Naive B cell (primary cell): Measurements from ENCODE around the gene ASB2. TPM values are rescaled to one million over a fixed set of nuclear protein-coding genes. Genes with fewer than 3 reads are reported as not detected.

Experiments used
- ATAC-seq, 2 donors: fragments of 150-1000 bp; cut with Tn5 transposase; 2 replicates each; pipeline ENCODE4 v1.10.0; 2021; ENCODE audit warnings: low read depth in 2 of 2, mild to moderate bottlenecking in 2 of 2, moderate library complexity in 2 of 2
- DNase-seq: peaks from one replicate; pipeline ENCODE4 v3.0.0; 2022
- H3K27ac Mint-ChIP-seq, 6 donors: one replicate each; pipeline ENCODE4 v1.8.0; 2020 to 2022; ENCODE audit warnings: mild to moderate bottlenecking in 6 of 6, mixed read lengths in 6 of 6, moderate library complexity in 5 of 6, inconsistent platforms in 2 of 6
- H3K27me3 Mint-ChIP-seq, 3 donors: one replicate each; pipeline ENCODE4 v1.8.0; 2021 to 2022; ENCODE audit warnings: mixed read lengths in 3 of 3, mild to moderate bottlenecking in 1 of 3
- H3K36me3 Mint-ChIP-seq, 2 donors: one replicate each; pipeline ENCODE4 v1.8.0; 2020 to 2022; ENCODE audit warnings: mixed read lengths in 2 of 2, inconsistent platforms in 1 of 2, mild to moderate bottlenecking in 1 of 2
- H3K4me1 Mint-ChIP-seq, 3 donors: one replicate each; pipeline ENCODE4 v1.8.0; 2020 to 2022; ENCODE audit warnings: mixed read lengths in 3 of 3, inconsistent platforms in 1 of 3, mild to moderate bottlenecking in 1 of 3, moderate library complexity in 1 of 3
- H3K4me3 Mint-ChIP-seq, 8 donors: one replicate each; pipeline ENCODE4 v1.8.0; 2020 to 2022; ENCODE audit warnings: mild to moderate bottlenecking in 8 of 8, mixed read lengths in 8 of 8, moderate library complexity in 8 of 8, inconsistent platforms in 2 of 8
- H3K9me3 Mint-ChIP-seq, 7 donors: one replicate each; pipeline ENCODE4 v1.8.0; 2020 to 2022; ENCODE audit warnings: mixed read lengths in 7 of 7, mild to moderate bottlenecking in 5 of 7, inconsistent platforms in 2 of 7, moderate library complexity in 1 of 7
- polyA plus RNA-seq, 6 donors: library from polyadenylated mRNA; unstranded; fragments of 300-500 nt; fragmentation: Illumina TruSeq; gene quantifications; one replicate each; pipeline ENCODE4 v1.2.3, GENCODE V29; 2021; ENCODE audit warnings: low read depth in 6 of 6

ASB2 gene
- polyA plus RNA-seq, 6 donors from 2014 or later = 0.18 to 0.62 (median 0.29) TPM; not detected in 3

DNA sequence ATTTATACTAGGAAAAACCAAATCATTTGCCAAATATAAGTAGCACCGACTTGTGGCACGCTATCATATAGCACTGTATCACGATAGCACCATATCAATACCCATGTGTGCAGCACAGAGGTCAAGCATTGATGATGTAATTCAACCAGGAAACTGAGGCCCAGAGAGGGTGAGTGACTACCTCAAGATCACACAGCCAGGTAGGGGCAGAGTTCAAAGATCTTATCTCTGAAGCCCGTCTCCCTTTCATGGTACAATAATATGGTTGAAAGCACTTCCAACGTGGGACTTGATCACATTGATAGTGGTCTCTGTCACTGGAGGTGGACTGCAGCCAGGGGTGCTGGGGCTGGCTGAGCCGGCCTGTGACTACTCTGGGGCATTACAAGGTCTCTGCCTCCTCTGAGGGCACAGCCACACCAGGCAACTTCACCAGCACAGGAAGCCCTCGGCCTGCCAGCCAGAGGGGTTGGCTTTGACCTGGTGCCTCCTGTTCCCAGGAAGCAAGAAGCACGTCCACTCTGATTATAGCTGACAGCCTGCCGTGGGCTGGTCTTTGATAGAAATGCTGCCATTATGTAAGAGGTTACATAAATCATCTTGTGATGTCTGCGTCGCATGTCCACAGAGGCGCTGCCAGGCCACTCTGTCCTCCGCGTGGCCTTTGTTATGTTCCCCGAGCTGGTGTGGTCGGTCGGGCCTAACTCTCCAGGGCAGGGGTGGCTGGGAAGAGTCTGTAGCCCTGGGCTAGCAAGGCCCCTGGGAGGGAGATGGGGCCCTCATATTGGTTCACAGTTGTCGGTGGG, 55.2 kb downstream of the ASB2 start:
- no peaks in the 10 kb centered on the region for H3K4me1 Mint-ChIP-seq
- H3K4me3 Mint-ChIP-seq = no peak overlapping the region
- no peaks in the 10 kb centered on the region for H3K36me3 Mint-ChIP-seq
- peaks cover 3 to 23% (median 9%) of the 10 kb centered on the region in 3 donors for H3K27me3 Mint-ChIP-seq
- H3K27ac Mint-ChIP-seq = no peak overlapping the region
- H3K9me3 Mint-ChIP-seq = peaks cover 0 to 15% (median 4%) of the 10 kb centered on the region in 7 donors
- no peak for DNase-seq
- no peak for ATAC-seq

DNA sequence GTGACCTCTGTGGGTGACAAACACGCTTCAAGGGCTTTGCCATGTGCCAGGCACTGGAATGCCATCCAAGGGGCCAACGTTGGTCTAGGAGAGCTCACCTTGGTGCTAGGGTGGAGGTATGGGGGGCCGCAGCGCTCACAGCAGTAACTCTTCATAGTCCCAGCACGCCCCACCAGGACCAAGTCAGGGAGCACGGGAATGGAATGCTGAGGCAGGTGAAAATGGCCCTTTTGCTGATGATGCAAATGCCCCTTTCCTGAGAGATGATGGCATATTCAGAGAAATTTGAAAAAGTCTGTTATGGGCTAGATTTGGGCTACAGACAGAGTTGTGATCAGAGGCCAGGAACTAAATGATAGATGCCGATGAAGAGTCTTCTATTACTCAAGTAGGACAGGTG, 59.2 kb downstream of the ASB2 start:
- Mint-ChIP-seq H3K36me3 (peaks cover 0 to 5% of the 10 kb centered on the region in 2 donors), H3K4me1 (no peaks in the 10 kb centered on the region), H3K27ac (no peak overlapping the region), H3K9me3 (peaks cover 3 to 21% (median 5%) of the 10 kb centered on the region in 7 donors), H3K4me3 (no peak overlapping the region), H3K27me3 (peaks cover 10 to 24% (median 17%) of the 10 kb centered on the region in 3 donors)
- ATAC-seq = no peak
- no peak for DNase-seq

DNA sequence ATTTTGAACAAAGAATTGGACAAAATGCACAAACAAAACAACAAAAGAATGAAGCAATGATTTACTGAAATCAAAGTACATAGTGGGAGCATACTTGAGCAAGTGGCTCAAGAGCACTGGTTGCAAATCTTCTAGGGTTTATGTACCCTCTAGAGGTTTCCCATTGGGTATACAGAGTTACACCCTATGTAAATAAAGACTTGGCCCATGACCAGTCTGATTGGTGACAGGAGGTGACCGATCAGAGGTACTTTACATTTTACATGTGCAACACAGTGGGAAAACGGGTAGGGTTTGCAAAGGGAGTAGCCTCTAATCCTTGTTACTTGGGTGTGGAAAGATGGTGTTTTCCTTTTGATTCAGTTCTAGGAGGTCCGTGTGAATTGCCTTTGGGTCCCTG, 59.9 kb downstream of the ASB2 start:
- no peak for ATAC-seq

DNA sequence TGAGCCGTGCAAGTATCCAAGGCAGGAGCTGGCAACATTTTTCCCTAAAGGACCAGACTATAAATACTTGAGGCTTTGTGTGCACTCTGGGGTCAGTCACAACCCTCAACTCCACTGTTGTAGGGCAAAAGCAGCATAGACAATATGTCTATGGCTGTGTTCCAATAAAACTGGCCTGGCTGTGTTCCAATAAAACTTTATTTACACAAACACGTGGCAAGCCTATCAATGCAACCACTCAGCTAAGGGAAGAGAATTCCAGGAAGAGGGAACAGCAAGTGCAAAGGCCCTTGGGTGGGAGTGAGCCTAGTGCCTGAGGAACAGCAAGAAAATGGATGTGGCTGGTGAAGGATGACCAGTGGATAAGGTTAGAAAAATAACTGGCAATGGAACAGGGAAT, 60.6 kb downstream of the ASB2 start:
- H3K36me3 Mint-ChIP-seq = peaks cover 0 to 5% of the 10 kb centered on the region in 2 donors
- no peak overlapping the region for H3K27ac Mint-ChIP-seq
- H3K4me3 Mint-ChIP-seq = no peak overlapping the region
- ATAC-seq (no peak), DNase-seq (no peak)
- no peaks in the 10 kb centered on the region for H3K4me1 Mint-ChIP-seq
- peaks cover 11 to 28% (median 18%) of the 10 kb centered on the region in 3 donors for H3K27me3 Mint-ChIP-seq
- H3K9me3 Mint-ChIP-seq = peaks cover 3 to 21% (median 5%) of the 10 kb centered on the region in 7 donors

More for the DNA sequence above, 59.9 kb downstream of the ASB2 start:
- no peak overlapping the region for H3K4me3 Mint-ChIP-seq
- H3K4me1 Mint-ChIP-seq = no peaks in the 10 kb centered on the region
- H3K9me3 Mint-ChIP-seq = peaks cover 3 to 21% (median 5%) of the 10 kb centered on the region in 7 donors
- H3K27me3 Mint-ChIP-seq = peaks cover 10 to 24% (median 17%) of the 10 kb centered on the region in 3 donors
- no peak for DNase-seq
- peaks cover 0 to 5% of the 10 kb centered on the region in 2 donors for H3K36me3 Mint-ChIP-seq
- H3K27ac Mint-ChIP-seq = no peak overlapping the region

DNA sequence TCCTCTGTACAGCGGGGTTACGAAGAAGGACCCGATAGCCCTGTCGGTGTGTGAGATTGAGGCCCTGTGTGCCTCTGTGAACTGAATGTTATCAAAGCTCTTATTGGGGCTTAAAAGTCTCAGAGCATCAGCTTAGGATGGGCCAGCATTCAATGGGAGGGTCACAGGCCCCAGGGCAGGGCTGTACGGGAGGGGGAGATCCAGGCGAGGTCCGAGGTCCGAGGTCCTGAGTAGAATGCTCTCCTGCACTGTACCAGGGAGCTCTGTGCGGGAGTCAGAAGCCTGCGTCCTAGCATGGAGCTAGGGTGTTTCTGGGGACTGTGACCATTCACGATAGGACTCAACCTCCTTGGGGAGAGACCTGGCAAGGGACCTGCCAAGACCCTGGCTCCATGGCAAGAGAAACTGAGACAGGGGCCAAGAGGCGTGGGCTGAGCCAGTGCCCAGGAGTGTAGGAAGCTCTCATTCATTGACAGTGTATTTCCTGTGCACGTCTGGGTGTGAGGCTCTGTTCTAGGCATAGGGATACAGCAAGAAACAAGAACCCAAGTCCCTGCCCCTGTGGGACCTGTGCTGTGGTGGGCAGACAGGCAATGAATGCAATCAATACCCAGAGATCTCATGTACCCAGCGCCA, 61.2 kb downstream of the ASB2 start:
- ATAC-seq (no peak), DNase-seq (no peak)
- Mint-ChIP-seq H3K36me3 (peaks cover 0 to 5% of the 10 kb centered on the region in 2 donors), H3K27ac (no peak overlapping the region), H3K4me3 (no peak overlapping the region), H3K4me1 (no peaks in the 10 kb centered on the region), H3K27me3 (peaks cover 14 to 34% (median 25%) of the 10 kb centered on the region in 3 donors), H3K9me3 (peaks cover 3 to 21% (median 5%) of the 10 kb centered on the region in 7 donors)

DNA sequence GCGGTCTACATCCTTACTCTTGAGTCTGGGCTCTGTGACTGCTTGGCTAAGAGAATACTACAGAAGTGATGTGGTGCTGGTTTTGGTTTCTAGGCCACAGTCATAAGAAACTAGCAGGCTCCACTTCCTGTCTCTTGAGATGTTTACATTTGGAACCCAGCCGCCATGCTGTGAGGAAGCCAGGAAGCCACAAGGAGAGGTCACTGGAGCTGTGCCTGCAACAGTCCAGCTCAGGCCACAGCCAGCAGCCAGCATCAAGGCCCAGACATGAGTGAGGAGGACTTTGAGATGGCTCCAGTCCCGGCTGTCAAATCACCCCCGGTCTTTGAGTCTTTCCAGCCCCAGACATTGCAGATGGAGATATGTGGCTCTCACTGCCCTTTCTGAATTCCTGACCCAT, 62.1 kb downstream of the ASB2 start:
- H3K9me3 Mint-ChIP-seq = peaks cover 0 to 14% (median 2%) of the 10 kb centered on the region in 7 donors

DNA sequence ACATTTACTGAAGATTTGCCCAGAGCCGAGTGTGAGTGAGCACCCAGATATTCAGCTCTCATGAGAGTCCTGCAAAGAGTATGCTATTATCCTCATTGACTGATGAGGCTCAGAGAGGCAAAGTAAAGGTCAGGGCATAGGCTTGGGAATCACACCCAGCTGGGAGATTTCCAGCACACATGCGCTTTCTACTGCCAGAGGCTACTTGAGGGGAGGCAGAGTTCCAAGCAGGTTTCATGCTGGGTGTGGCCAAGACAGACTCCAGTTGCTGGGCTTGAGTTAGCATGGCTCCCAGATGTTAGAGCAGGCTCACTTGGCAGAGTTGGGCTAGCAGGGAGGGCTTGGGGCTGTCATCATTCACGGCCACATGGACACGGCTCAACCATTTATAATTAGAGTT, 63.6 kb downstream of the ASB2 start:
- Mint-ChIP-seq H3K27me3 (peaks cover 26 to 54% (median 37%) of the 10 kb centered on the region in 3 donors), H3K9me3 (peaks cover 0 to 6% (median 0%) of the 10 kb centered on the region in 7 donors), H3K36me3 (peaks cover 0 to 5% of the 10 kb centered on the region in 2 donors), H3K27ac (no peak overlapping the region), H3K4me3 (no peak overlapping the region), H3K4me1 (no peaks in the 10 kb centered on the region)
- ATAC-seq (no peak), DNase-seq (no peak)

More for the DNA sequence above, 62.1 kb downstream of the ASB2 start:
- Mint-ChIP-seq H3K27ac (no peak overlapping the region), H3K4me3 (no peak overlapping the region), H3K36me3 (peaks cover 0 to 5% of the 10 kb centered on the region in 2 donors), H3K4me1 (no peaks in the 10 kb centered on the region), H3K27me3 (peaks cover 23 to 39% (median 28%) of the 10 kb centered on the region in 3 donors)
- no peak for ATAC-seq
- no peak for DNase-seq

DNA sequence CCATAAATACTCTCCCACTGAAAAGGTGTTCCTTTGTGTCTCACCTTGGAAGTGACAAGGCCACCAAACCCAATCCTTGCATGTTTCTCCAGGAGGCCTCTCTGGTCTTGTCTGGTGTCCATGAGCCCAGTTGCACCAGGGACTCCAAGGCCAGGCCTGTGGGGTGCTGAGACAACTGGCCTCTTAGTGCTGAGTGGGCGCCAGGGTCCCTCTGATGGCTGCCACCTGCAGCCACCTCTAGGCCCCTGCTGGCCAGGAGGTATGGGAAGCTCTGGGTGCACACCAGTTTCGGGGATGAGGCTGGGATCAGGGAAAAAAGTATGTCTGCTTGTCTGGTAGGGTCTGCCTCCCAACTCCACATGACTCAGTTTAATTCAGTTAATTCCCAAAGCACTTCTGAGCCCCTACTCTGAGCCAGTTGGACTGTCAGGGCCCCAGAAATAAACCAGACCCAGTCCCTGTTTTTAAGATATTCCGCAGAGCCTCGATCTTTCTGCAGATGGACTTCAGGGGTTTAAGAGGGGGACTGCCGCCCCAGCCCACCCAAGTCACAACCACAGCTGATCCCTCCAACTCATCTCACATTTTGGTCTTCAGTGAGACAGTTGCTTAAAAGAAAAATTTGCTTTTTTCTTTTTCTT, 64.3 kb downstream of the ASB2 start:
- Mint-ChIP-seq H3K4me1 (no peaks in the 10 kb centered on the region), H3K27ac (no peak overlapping the region), H3K27me3 (peaks cover 26 to 54% (median 36%) of the 10 kb centered on the region in 3 donors), H3K36me3 (peaks cover 0 to 5% of the 10 kb centered on the region in 2 donors), H3K9me3 (peaks cover 0 to 6% (median 0%) of the 10 kb centered on the region in 7 donors), H3K4me3 (no peak overlapping the region)
- DNase-seq = no peak
- ATAC-seq = no peak

DNA sequence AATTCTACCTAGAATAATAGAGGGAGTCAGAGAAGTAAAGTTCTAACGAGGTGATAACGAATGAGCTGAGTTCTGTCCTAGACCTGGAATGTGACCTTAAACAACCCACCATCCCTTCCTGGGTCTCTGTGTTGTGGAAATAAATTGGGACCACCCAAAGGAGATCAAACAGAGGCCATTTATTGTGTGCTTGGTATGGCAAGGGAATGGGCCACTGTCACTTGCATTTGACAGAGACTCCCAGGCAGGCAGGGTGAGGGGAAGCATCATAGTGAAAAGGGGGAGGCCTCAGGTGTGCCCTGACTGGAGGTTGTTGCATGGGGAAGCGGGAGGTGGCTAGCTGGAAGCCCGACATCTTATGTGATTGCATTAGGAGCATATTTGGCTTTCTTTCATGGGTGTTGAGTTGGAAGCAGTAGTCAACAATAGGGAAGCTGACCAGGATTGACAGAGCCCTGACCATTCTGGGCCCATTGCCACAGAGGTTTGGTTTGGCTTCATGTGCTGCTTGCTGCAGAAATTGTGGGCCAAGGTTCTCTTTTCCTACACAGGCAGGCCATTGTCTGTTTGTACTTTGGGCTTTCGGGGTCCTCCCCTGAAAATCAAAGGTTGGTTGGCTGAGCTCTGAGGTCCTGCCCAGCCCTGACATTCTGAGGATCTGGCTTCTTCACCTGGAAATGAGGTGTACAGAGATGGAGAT, 66.8 kb downstream of the ASB2 start:
- Mint-ChIP-seq H3K4me3 (no peak overlapping the region), H3K27me3 (peaks cover 22 to 47% (median 31%) of the 10 kb centered on the region in 3 donors), H3K9me3 (peaks cover 0 to 6% (median 0%) of the 10 kb centered on the region in 7 donors), H3K36me3 (peaks cover 0 to 5% of the 10 kb centered on the region in 2 donors), H3K4me1 (peaks cover 0 to 5% (median 0%) of the 10 kb centered on the region in 3 donors), H3K27ac (no peak overlapping the region)
- DNase-seq (no peak), ATAC-seq (no peak)

DNA sequence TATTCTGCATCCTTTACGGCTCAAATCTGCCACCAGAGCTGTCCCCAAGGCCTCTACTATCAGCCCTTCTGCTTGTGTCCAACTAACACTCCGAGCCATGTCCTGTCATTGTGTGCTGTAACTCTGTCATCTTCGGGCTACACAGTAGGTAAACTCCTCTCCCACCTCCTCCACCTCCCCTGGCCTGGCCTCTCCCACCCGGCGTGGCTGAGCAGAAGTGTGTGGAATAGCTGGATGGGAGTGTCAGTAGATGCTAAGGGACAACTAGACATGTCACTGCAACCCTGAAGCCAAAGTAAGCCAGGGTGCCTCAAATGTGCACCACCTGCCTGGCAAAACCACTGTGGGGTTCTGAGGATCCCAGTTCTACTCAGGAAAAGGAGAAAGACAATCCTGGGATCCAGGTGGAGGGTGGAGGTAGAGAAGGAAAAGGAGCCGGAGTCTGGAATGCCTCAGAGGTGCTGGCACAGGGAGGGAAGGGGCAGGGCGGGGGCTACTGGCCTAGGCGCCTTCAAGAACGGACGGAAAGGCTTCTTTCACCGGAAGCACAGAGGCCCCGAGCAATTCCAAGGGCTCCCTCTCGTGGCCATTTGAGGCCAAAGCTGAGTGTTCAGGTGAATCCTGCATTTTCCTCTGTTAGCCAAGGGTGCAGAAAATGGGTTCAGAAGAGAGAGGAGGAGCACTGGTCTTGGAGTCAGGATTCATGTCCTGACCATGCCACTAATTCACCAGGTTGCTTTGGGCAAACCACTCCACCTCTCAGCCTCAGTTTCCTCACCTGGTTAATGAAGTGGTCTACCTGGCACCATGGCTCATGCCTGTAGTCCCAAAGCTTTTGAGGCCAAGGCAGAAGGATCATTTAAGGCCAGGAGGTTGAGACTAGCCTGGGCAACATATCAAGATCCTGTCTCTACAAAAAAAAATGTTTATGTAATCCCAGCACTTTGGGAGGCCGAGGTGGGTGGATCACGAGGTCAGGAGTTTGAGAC, 69.7 kb downstream of the ASB2 start:
- peaks cover 0 to 4% (median 0%) of the 10 kb centered on the region in 7 donors for H3K9me3 Mint-ChIP-seq
- ATAC-seq (no peak), DNase-seq (peak; percentile 5)
- H3K4me1 Mint-ChIP-seq = peaks cover 0 to 5% (median 2%) of the 10 kb centered on the region in 3 donors
- no peak overlapping the region for H3K27ac Mint-ChIP-seq
- H3K4me3 Mint-ChIP-seq = no peak overlapping the region
- H3K27me3 Mint-ChIP-seq = peaks cover 20 to 65% (median 48%) of the 10 kb centered on the region in 3 donors
- H3K36me3 Mint-ChIP-seq = no peaks in the 10 kb centered on the region

DNA sequence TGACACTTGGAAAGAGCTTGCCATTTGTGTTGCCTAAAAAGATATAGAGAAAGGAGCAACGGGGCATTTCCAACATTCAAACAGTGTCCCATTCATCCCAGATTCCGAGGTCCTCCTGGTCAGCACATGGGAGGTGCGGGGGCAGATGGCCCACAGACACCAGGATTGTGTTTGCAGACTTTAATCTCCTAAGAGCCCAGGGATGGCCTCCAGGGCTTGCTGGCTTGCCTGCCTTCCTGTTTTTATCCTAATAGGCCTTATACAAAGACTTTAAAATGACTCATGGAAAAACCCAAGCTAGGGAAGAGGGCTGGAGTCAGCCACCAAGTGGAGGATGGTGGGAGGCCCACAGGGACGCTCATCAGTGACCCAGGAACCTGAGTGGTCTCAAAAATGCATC, 70.7 kb downstream of the ASB2 start:
- Mint-ChIP-seq H3K9me3 (peaks cover 0 to 6% (median 2%) of the 10 kb centered on the region in 7 donors), H3K36me3 (peaks cover 0 to 4% of the 10 kb centered on the region in 2 donors), H3K4me3 (no peak overlapping the region), H3K27me3 (peaks cover 20 to 63% (median 48%) of the 10 kb centered on the region in 3 donors), H3K27ac (no peak overlapping the region), H3K4me1 (peaks cover 0 to 5% (median 2%) of the 10 kb centered on the region in 3 donors)
- no peak for ATAC-seq
- no peak for DNase-seq
